Tibial artery (tissue), 4 donors: ENCODE results near the gene SNAP29.

Experiments used
- DNase-seq, 2 donors: peaks; one replicate each; pipeline ENCODE4 v3.0.0-alpha.2; 2019
- H3K27ac ChIP-seq, 2 donors: fragments of 200-600 bp; sonication (generic) in 1 of 2; 1 replicate in 1 of 2; 2 replicates in 1 of 2; pipeline ENCODE4 v1.5.1; 2018 to 2019; ENCODE audit warnings: mild to moderate bottlenecking in 1 of 2
- H3K27me3 ChIP-seq, 2 donors: fragments of 200-600 bp; sonication (generic) in 1 of 2; one replicate each; pipeline versions ENCODE4 v1.5.1 to v1.6.0; 2016 to 2019
- H3K36me3 ChIP-seq, 3 donors: fragments of 200-600 bp; sonication (generic) in 2 of 3; one replicate each; pipeline ENCODE4 v1.5.1; 2016 to 2019; ENCODE audit warnings: mild to moderate bottlenecking in 2 of 3
- H3K4me1 ChIP-seq, 4 donors: fragments of 200-600 bp; sonication (generic) in 2 of 4; 1 replicate in 3 of 4; 2 replicates in 1 of 4; pipeline ENCODE4 v1.5.1; 2016 to 2019
- H3K4me3 ChIP-seq, 2 donors: fragments of 200-600 bp; sonication (generic) in 1 of 2; 1 replicate in 1 of 2; 2 replicates in 1 of 2; pipeline ENCODE4 v1.5.1; 2018 to 2019; ENCODE audit warnings: mild to moderate bottlenecking in 2 of 2
- H3K9me3 ChIP-seq, 3 donors: fragments of 200-600 bp; sonication (generic) in 1 of 3; one replicate each; pipeline ENCODE4 v1.5.1; 2016 to 2019
- intact Hi-C: fragments of 100-400 bp; cut with DNase I; formaldehyde crosslinking; loops from one replicate; pipeline ENCODE4 v1.15.0; 2023; ENCODE audit warnings: low total_unique reads
- TF ChIP-seq, protein P1 (sequence below), 2 experiments: fragments of 200-600 bp in 1 of 2; fragments of 450-650 bp in 1 of 2; IDR thresholded peaks; one replicate each; pipeline ENCODE4 v1.5.1; 2017 to 2019; ENCODE audit warnings: antibody characterized with exemption in 2 of 2, mild to moderate bottlenecking in 1 of 2, moderate library complexity in 1 of 2

The SNAP29 gene

DNA sequence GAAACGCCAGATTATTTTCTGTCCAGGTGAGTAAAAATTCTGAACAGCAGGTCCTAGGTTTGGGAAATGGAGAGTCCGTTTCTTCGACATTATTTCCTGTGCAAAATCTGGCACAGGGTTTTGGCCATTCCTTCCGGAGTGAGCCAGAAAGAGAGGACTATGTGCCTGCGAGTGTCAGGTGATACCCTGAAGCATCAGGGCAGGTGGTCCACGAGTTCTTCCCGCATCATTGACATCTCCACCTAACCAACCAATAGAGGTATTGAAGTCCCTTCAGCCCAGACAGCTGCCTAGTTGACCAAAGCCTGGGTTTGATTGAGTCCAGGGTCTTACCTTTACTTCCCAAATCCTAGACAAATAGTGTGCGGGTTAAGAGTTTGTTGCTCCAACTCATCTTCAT is 808 bp downstream of the SNAP29 start:
- H3K9me3 ChIP-seq, result no peaks in the 10 kb centered on the region
- TF ChIP-seq, protein P1, sequence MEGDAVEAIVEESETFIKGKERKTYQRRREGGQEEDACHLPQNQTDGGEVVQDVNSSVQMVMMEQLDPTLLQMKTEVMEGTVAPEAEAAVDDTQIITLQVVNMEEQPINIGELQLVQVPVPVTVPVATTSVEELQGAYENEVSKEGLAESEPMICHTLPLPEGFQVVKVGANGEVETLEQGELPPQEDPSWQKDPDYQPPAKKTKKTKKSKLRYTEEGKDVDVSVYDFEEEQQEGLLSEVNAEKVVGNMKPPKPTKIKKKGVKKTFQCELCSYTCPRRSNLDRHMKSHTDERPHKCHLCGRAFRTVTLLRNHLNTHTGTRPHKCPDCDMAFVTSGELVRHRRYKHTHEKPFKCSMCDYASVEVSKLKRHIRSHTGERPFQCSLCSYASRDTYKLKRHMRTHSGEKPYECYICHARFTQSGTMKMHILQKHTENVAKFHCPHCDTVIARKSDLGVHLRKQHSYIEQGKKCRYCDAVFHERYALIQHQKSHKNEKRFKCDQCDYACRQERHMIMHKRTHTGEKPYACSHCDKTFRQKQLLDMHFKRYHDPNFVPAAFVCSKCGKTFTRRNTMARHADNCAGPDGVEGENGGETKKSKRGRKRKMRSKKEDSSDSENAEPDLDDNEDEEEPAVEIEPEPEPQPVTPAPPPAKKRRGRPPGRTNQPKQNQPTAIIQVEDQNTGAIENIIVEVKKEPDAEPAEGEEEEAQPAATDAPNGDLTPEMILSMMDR (IDR thresholded peaks at IDR 0.05), result no peak
- H3K4me1 ChIP-seq, result peaks cover 0 to 38% (median 23%) of the 10 kb centered on the region in 4 donors
- peaks cover 0 to 20% (median 0%) of the 10 kb centered on the region in 3 donors for H3K36me3 ChIP-seq
- no peak for DNase-seq
- peak overlapping the region; percentile 79 to 93 for H3K27ac ChIP-seq
- peak overlapping the region; percentile 82 to 92 for H3K4me3 ChIP-seq
- H3K27me3 ChIP-seq, result no peaks in the 10 kb centered on the region
- intact Hi-C loops, result loop anchor here (2.0 kb wide), 1 partner anchor 57 kb away; the partner anchor contains the start of gene CRKL

- Histone ChIP-seq H3K4me1 (peaks cover 0 to 24% (median 8%) of the 10 kb centered on the region in 4 donors), H3K27me3 (no peaks in the 10 kb centered on the region), H3K36me3 (peaks cover 0 to 28% (median 0%) of the 10 kb centered on the region in 3 donors), H3K4me3 (no peak overlapping the region), H3K27ac (no peak overlapping the region), H3K9me3 (no peaks in the 10 kb centered on the region)
- DNase-seq, result no peak
- intact Hi-C loops, result no loop called here
- TF ChIP-seq, protein P1 (IDR thresholded peaks at IDR 0.05), result no peak
Measured at GRCh38 chr22:20862540-20862939, 3.7 kb downstream of the SNAP29 start.

DNA sequence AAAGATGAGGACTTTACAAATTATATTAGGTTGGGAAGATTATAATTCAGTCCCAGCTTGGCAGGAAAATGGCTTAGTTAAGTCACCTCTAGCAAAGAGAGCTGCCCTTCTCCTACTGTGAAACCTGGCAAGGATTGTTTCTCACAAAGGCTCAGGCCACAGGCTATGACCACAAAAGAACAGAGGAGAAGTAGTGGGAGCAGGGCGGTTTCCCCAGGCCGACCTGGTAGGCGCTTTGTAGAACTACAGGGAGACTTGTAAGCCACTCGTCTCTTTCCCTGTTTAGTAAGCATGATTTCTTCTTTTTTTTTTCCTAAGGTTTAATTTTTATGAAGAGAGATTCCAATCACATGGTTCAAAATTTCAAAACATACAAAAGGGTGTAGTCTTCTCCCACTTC is 4.6 kb downstream of the SNAP29 start:
- peaks cover 0 to 28% (median 0%) of the 10 kb centered on the region in 3 donors for H3K36me3 ChIP-seq
- TF ChIP-seq, protein P1 (IDR thresholded peaks at IDR 0.05), result no peak
- no peak for DNase-seq
- no peak overlapping the region for H3K4me3 ChIP-seq
- H3K27me3 ChIP-seq, result no peaks in the 10 kb centered on the region
- H3K9me3 ChIP-seq, result no peaks in the 10 kb centered on the region
- peaks cover 0 to 24% (median 6%) of the 10 kb centered on the region in 4 donors for H3K4me1 ChIP-seq
- intact Hi-C loops, result no loop called here
- no peak overlapping the region for H3K27ac ChIP-seq

DNA sequence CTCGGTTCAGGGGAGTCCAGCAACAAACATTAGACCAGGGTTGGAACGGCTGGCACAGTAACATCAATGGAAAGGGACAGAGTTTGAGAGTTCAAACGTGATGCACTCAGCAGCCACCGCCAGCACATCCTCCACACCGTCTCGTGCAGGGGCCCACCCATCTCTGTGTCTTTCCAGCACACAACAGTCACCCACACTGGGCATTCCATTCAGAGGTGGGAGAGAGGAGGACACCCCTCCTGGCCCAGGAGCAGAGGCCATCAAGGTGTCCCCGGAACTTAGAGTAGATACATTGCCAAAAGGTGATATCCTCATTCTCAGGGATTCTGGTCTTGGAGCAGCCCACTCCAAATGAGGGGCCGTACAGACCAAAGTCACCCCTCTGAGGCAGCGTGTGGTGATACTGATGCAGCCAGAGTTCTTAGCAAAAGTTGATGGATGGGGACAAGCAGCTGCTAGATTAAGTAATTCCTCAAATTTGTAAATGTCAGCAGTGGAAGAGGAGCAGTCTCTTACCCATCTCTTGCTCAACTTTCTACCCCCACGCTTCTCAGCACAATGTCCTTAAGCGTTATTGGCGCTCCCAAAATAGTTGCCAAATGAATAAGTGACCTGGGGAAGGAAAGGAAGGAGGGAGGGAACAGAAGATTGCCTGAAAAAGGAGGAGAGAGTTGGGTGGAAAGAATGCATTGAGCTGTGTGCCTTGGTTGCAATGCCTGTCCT is 5.5 kb downstream of the SNAP29 start:
- H3K4me1 ChIP-seq, result peaks cover 0 to 21% (median 6%) of the 10 kb centered on the region in 4 donors
- H3K27me3 ChIP-seq, result no peaks in the 10 kb centered on the region
- DNase-seq, result no peak
- TF ChIP-seq, protein P1 (IDR thresholded peaks at IDR 0.05), result no peak
- no peak overlapping the region for H3K4me3 ChIP-seq
- H3K36me3 ChIP-seq, result peaks cover 0 to 34% (median 0%) of the 10 kb centered on the region in 3 donors
- no peaks in the 10 kb centered on the region for H3K9me3 ChIP-seq
- intact Hi-C loops, result no loop called here
- no peak overlapping the region for H3K27ac ChIP-seq

DNA sequence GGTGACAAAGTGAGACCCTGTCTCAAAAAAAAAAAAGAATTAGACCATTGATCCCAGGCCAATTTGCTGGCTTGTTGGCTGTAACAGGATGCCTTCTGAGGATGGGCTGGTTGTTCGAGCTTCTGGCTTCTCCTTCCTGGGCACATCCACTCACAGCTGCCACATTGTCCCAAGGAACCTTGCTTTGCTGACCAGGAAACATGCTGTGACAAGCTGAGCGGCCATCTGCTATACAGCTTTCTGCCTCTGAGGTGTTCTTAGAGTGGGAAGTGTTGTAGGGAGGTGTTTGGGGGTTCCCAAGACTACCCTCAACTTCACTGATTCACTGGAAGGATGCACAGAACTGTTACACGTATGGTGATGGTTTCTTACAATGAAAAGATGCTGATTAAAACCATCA is 6.5 kb downstream of the SNAP29 start:
- TF ChIP-seq, protein P1 (IDR thresholded peaks at IDR 0.05), result no peak
- DNase-seq, result no peak
- Histone ChIP-seq H3K4me3 (no peak overlapping the region), H3K27ac (no peak overlapping the region), H3K27me3 (no peaks in the 10 kb centered on the region), H3K36me3 (peaks cover 1 to 44% (median 5%) of the 10 kb centered on the region in 3 donors), H3K9me3 (no peaks in the 10 kb centered on the region), H3K4me1 (peaks cover 0 to 11% (median 3%) of the 10 kb centered on the region in 4 donors)
- intact Hi-C loops, result no loop called here
